ENCODE results near the gene ZRSR2. TPM values are rescaled to one million over a fixed set of nuclear protein-coding genes. Genes with fewer than 3 reads are reported as not detected.
"Not testable (repeated sequence)": the region's sequence is repeated elsewhere in the genome, so short reads cannot be mapped to it uniquely, and the experiment has no call there.

ZRSR2 gene
- total and polyA plus RNA-seq, 10 of the 15 experiments (the other 5 are each of a cell fraction or from before 2014, with no cell fraction given) = 8.8 to 34.1 (median 15.6) TPM

- no peak for TF ChIP-seq BMI1 (IDR thresholded peaks at IDR 0.05; ENCODE audit: borderline replicate concordance)
Observed at GRCh38 chrX:15829217-15829616, 38.9 kb downstream of the ZRSR2 start (continued).

- H3K36me3 ChIP-seq (ENCODE audit: control insufficient read depth in 2 of 2, insufficient read depth in 2 of 2, low read length in 1 of 2); ATAC-seq; SMC1A ChIA-PET (ENCODE audit: uncharacterized antibody, unreplicated experiment); H3K79me2 ChIP-seq (ENCODE audit: control insufficient read depth, insufficient read depth, low read length); H3K27ac ChIP-seq (ENCODE audit: control insufficient read depth, insufficient read depth); H3K9ac ChIP-seq (ENCODE audit: control insufficient read depth, insufficient read depth, low read length); DNase-seq (ENCODE audit: low read depth, low spot score); H3K9me3 ChIP-seq (replicated peaks; ENCODE audit: control insufficient read depth, insufficient read depth, low read length); CTCF ChIA-PET; H4K20me1 ChIP-seq (ENCODE audit: control insufficient read depth, insufficient read depth); intact Hi-C loops (cut with micrococcal nuclease; ENCODE audit: unreplicated experiment); H3K4me2 ChIP-seq (ENCODE audit: control insufficient read depth, insufficient read depth); RAD21 ChIA-PET (ENCODE audit: unreplicated experiment); in situ Hi-C loops (cut with MboI); H3K4me3 ChIP-seq; H2AFZ ChIP-seq (ENCODE audit: control insufficient read depth, low read depth, low read length); BruUV-seq (replicated peaks); H3K4me1 ChIP-seq (ENCODE audit: control insufficient read depth, insufficient read depth, low read length); POLR2A ChIA-PET; H3K27me3 ChIP-seq (replicated peaks in 1 of 2; ENCODE audit: control insufficient read depth in 2 of 2, insufficient read depth in 2 of 2, low read length in 1 of 2): not testable (repeated sequence)
- WGBS (ENCODE audit: insufficient coverage, insufficient replicate concordance, low lambda C conversion rate, missing lambda C conversion rate) = no CpG with 5 or more reads among the region's 2 CpGs
- peak; percentile 61 for FAIRE-seq
Observed at GRCh38 chrX:15831347-15831746, 41.1 kb downstream of the ZRSR2 start.

- ATAC-seq (peak; percentile 38; the same call in 2 of the 3 replicates), FAIRE-seq (no peak), DNase-seq (ENCODE audit: low read depth, low spot score) (no peak)
- Histone ChIP-seq H2AFZ (ENCODE audit: control insufficient read depth, low read depth, low read length) (no peak overlapping the region), H3K9me3 (replicated peaks; ENCODE audit: control insufficient read depth, insufficient read depth, low read length) (no peaks in the 10 kb centered on the region), H3K27me3 (replicated peaks in 1 of 2; ENCODE audit: control insufficient read depth in 2 of 2, insufficient read depth in 2 of 2, low read length in 1 of 2) (no peaks in the 10 kb centered on the region), H4K20me1 (ENCODE audit: control insufficient read depth, insufficient read depth) (no peaks in the 10 kb centered on the region), H3K4me2 (ENCODE audit: control insufficient read depth, insufficient read depth) (no peak overlapping the region), H3K27ac (ENCODE audit: control insufficient read depth, insufficient read depth) (no peak overlapping the region), H3K79me2 (ENCODE audit: control insufficient read depth, insufficient read depth, low read length) (no peaks in the 10 kb centered on the region), H3K4me1 (ENCODE audit: control insufficient read depth, insufficient read depth, low read length) (no peaks in the 10 kb centered on the region), H3K4me3 (no peak overlapping the region), H3K9ac (ENCODE audit: control insufficient read depth, insufficient read depth, low read length) (no peak overlapping the region), H3K36me3 (ENCODE audit: control insufficient read depth in 2 of 2, insufficient read depth in 2 of 2, low read length in 1 of 2) (no peaks in the 10 kb centered on the region; a peak in 2 of 4 replicates)
- ChIA-PET POLR2A (no interaction called here), RAD21 (ENCODE audit: unreplicated experiment) (interaction anchor here (0.9 to 1.4 kb wide), 2 partner anchors 15 to 17 kb away, joined by 3 to 5 read pairs; no protein-coding TSS in a partner anchor), SMC1A (ENCODE audit: uncharacterized antibody, unreplicated experiment) (interaction anchor here (0.6 to 1.2 kb wide), 2 partner anchors 11 to 44 kb away, joined by 3 read pairs; no protein-coding TSS in a partner anchor), CTCF (interaction anchor here (0.7 to 1.2 kb wide), 3 partner anchors 9 to 342 kb away, joined by 3 to 4 read pairs (median 3); no protein-coding TSS in a partner anchor)
- BruUV-seq (replicated peaks) = no TSS peak
- intact Hi-C loops (cut with micrococcal nuclease; ENCODE audit: unreplicated experiment) = no loop called here
- 67% methylated on average over 3 of the region's 3 CpGs for WGBS (ENCODE audit: insufficient coverage, insufficient replicate concordance, low lambda C conversion rate, missing lambda C conversion rate)
- TF ChIP-seq ATF7 (IDR thresholded peaks at IDR 0.05; ENCODE audit: low read depth) = peak; percentile 61; the same call in 1 of the 2 replicates
- peak; percentile 64; the same call in 1 of the 2 replicates for TF ChIP-seq SPI1 (IDR thresholded peaks at IDR 0.05; ENCODE audit: borderline replicate concordance, insufficient read depth, low read depth, low read length)
- no peak for TF ChIP-seq MTA2 (IDR thresholded peaks at IDR 0.05; ENCODE audit: low read depth)
- in situ Hi-C loops (cut with MboI) = no loop called here
Observed at GRCh38 chrX:15834053-15834452, 43.8 kb downstream of the ZRSR2 start.
